T-cell (primary cell): ENCODE results near the gene CYP26A1. TPM values are rescaled to one million over a fixed set of nuclear protein-coding genes. Genes with fewer than 3 reads are reported as not detected.
A peak's percentile ranks its signal among the peaks of the same experiment; 100 is the strongest.

ENCODE experiments used
- ATAC-seq, 4 experiments: fragments of 200-7000 bp in 3 of 4; fragments of 150-1000 bp in 1 of 4; cut with Tn5 transposase; replicated peaks in 1 of 4; 1 replicate in 3 of 4; 2 replicates in 1 of 4; pipeline ENCODE4 v1.10.0; 2021; ENCODE audit warnings: moderate library complexity in 3 of 4, mild to moderate bottlenecking in 2 of 4, moderate number of reproducible peaks in 1 of 4
- CTCF ChIA-PET, 2 donors: fragments of 300-600 bp; sonication (Branson Sonifier 250); formaldehyde crosslinking; loops; one replicate each; lab custom pipeline; 2022; ENCODE audit warnings: antibody characterized with exemption in 2 of 2; lab: Charles Lee
- POLR2A ChIA-PET, 2 donors: fragments of 300-600 bp; sonication (Branson Sonifier 250); formaldehyde crosslinking; loops; one replicate each; lab custom pipeline; 2022; ENCODE audit warnings: antibody characterized with exemption in 2 of 2; lab: Charles Lee
- DNase-seq, 35 experiments: peaks; one replicate each; pipeline versions ENCODE4 v3.0.0 to v3.0.0-alpha.2; 2013 to 2023
- H3K27ac ChIP-seq: one replicate; pipeline ENCODE4 v1.5.1; 2013; ENCODE audit warnings: low read length
- H3K27me3 ChIP-seq, 2 experiments: replicated peaks in 1 of 2; 1 replicate in 1 of 2; 2 replicates in 1 of 2; pipeline versions ENCODE4 v1.6.1 to v1.7.0; 2013; ENCODE audit warnings: low read length in 1 of 2, mixed read lengths in 1 of 2; ENCODE audit not compliant: control insufficient read depth in 2 of 2, insufficient read depth in 2 of 2; ENCODE audit errors: extremely low read depth in 1 of 2
- H3K36me3 ChIP-seq, 2 donors: 1 replicate in 1 of 2; 2 replicates in 1 of 2; pipeline versions ENCODE4 v1.6.1 to v1.7.0; 2013; ENCODE audit warnings: low read length in 1 of 2; ENCODE audit not compliant: control insufficient read depth in 2 of 2, insufficient read depth in 1 of 2; ENCODE audit errors: extremely low read depth in 1 of 2
- H3K4me1 ChIP-seq, 2 experiments: 1 replicate in 1 of 2; 2 replicates in 1 of 2; pipeline versions ENCODE4 v1.6.1 to v1.7.0; 2013; ENCODE audit warnings: low read length in 2 of 2, mixed read lengths in 1 of 2; ENCODE audit not compliant: insufficient read depth in 2 of 2, control insufficient read depth in 1 of 2; ENCODE audit errors: extremely low read depth in 1 of 2
- H3K4me3 ChIP-seq, 2 donors: 1 replicate in 1 of 2; 2 replicates in 1 of 2; pipeline versions ENCODE4 v1.5.1 to v1.7.0; 2013; ENCODE audit warnings: mild to moderate bottlenecking in 2 of 2, low read length in 1 of 2, moderate library complexity in 1 of 2; ENCODE audit not compliant: control insufficient read depth in 1 of 2; ENCODE audit errors: extremely low read depth in 1 of 2
- H3K9me3 ChIP-seq: 2 replicates; pipeline ENCODE4 v1.7.0; 2013
- H3K27ac Mint-ChIP-seq, 2 donors: one replicate each; pipeline ENCODE4 v1.8.0; 2020 to 2021; ENCODE audit warnings: mild to moderate bottlenecking in 2 of 2, mixed read lengths in 2 of 2
- H3K27me3 Mint-ChIP-seq, 2 donors: one replicate each; pipeline ENCODE4 v1.8.0; 2021 to 2022; ENCODE audit warnings: mixed read lengths in 2 of 2
- H3K36me3 Mint-ChIP-seq: one replicate; pipeline ENCODE4 v1.8.0; 2021; ENCODE audit warnings: mixed read lengths
- H3K4me1 Mint-ChIP-seq, 3 donors: one replicate each; pipeline ENCODE4 v1.8.0; 2020 to 2022; ENCODE audit warnings: mixed read lengths in 3 of 3, mild to moderate bottlenecking in 1 of 3
- H3K4me3 Mint-ChIP-seq, 3 donors: one replicate each; pipeline ENCODE4 v1.8.0; 2020 to 2022; ENCODE audit warnings: mild to moderate bottlenecking in 3 of 3, mixed read lengths in 3 of 3, moderate library complexity in 3 of 3
- H3K9me3 Mint-ChIP-seq, 3 donors: one replicate each; pipeline ENCODE4 v1.8.0; 2020 to 2022; ENCODE audit warnings: mixed read lengths in 3 of 3
- WGBS: methylation state at CpG from one replicate; pipeline ENCODE4 v1.1.5; 2013; ENCODE audit warnings: missing lambda C conversion rate; ENCODE audit not compliant: insufficient coverage; 5-methylcytosine and 5-hydroxymethylcytosine counted together
- total RNA-seq, 35 experiments: library from RNA in 6 of 35; stranded (reverse) in 6 of 35; fragments of 120-200 nt in 1 of 35; gene quantifications; one replicate each; pipeline versions ENCODE4 v1.2.1 to v1.2.4 and lab custom pipeline; 2013 to 2026

Gene CYP26A1
- total RNA-seq, 5 donors from 2014 or later (not counting 1 experiment from before 2014, with no cell fraction given) = not detected

DNA sequence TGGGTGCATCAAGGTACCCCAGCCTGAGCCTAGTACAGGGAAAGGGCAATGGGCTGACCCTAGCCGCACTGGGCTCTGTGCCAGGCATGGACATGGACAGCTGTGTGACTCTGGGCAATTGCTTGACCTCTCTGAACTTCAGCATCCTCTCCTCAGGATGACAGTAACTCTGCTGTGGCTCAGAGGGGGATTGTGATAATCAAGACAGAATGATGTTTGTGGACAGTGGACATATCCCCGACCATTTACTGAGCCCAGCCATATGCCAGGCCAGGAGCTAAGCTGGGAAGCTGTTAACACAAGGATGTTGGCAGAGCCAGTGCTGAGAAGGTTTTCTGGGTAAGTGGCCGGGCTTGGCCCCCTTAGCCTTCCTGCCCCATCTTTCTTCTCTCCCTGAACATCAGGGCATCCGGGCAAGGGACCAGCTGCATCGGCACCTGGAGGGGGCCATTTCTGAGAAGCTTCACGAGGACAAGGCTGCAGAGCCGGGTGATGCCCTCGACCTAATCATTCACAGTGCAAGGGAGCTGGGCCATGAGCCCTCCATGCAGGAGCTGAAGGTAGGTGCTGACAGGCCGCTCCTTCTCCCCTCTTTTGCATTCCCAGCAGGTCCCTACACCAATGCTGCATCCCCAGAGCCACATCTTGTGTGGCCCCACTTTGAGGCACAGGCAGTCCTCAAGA is 9.6 kb upstream of the CYP26A1 start:
- Histone ChIP-seq H3K4me3 (no peak overlapping the region), H3K27ac (no peak overlapping the region), H3K9me3 (no peaks in the 10 kb centered on the region), H3K36me3 (peaks cover 0 to under 1% of the 10 kb centered on the region in 2 donors), H3K27me3 (peaks cover 24 to 63% of the 10 kb centered on the region in 2 experiments), H3K4me1 (peaks cover 0 to 24% of the 10 kb centered on the region in 2 experiments)
- H3K27ac Mint-ChIP-seq = no peak overlapping the region
- H3K27me3 Mint-ChIP-seq = peaks cover 42 to 69% of the 10 kb centered on the region in 2 donors
- H3K4me3 Mint-ChIP-seq = peak overlapping the region in 1 of 3 donors; percentile 70
- ChIA-PET POLR2A (no interaction called here), CTCF (no interaction called here)
- WGBS = 84% methylated on average over 8 of the region's 9 CpGs
- H3K36me3 Mint-ChIP-seq = peaks cover 10% of the 10 kb centered on the region
- peaks cover 42 to 51% (median 46%) of the 10 kb centered on the region in 3 donors for H3K4me1 Mint-ChIP-seq
- ATAC-seq (no peak), DNase-seq (no peak)
- no peaks in the 10 kb centered on the region for H3K9me3 Mint-ChIP-seq

DNA sequence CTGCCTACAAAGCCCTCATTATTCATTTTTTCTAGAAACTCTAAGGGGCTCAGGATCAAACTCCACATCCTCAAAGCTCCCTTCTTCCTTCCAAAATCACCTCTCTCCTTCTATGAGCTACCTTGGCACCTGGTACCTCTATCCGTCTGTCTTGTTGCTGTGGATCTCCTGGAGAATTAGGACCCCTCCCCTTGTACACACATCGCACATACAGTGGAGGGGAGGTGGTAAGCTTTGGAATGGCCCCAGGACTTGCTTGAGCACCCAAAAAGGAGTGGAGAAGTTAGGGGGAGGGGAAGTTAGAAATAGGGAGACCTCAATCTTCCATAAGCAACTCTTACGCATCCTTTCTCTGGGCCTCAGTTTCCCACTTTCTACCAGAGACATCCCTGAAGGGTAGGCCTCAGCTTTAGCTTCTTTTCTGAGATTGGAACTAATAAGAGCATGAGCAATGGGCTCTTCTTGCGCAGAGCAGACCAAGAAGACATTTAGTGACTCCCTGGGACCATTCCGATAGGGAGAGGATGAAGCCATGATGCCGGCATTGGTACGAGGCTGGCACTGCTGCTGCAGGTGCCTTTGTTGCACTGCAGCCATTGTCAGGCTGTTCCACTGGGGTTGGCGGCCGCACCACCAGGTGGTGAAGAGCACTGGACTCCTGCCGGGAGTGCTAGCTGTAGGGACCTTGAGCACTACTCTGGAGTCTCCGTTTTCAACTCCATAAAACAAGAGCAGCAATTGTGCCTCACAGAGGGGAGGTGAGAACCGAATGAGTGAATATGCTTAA is 8.6 kb upstream of the CYP26A1 start:
- ChIA-PET CTCF (interaction anchor here in 1 of 2 donors (0.6 kb wide), 1 partner anchor 180 kb away, joined by 3 read pairs; no protein-coding TSS in a partner anchor), POLR2A (no interaction called here)
- WGBS = 87% methylated on average over 7 of the region's 12 CpGs
- Histone ChIP-seq H3K27ac (no peak overlapping the region), H3K4me3 (no peak overlapping the region), H3K27me3 (peaks cover 25 to 68% of the 10 kb centered on the region in 2 experiments), H3K9me3 (no peaks in the 10 kb centered on the region), H3K36me3 (no peaks in the 10 kb centered on the region), H3K4me1 (peaks cover 0 to 24% of the 10 kb centered on the region in 2 experiments)
- peaks cover under 1% of the 10 kb centered on the region for H3K36me3 Mint-ChIP-seq
- ATAC-seq = no peak
- no peak for DNase-seq
- no peaks in the 10 kb centered on the region for H3K9me3 Mint-ChIP-seq
- H3K27me3 Mint-ChIP-seq = peaks cover 44 to 68% of the 10 kb centered on the region in 2 donors
- H3K4me1 Mint-ChIP-seq = peaks cover 38 to 44% (median 42%) of the 10 kb centered on the region in 3 donors
- no peak overlapping the region for H3K27ac Mint-ChIP-seq
- peak overlapping the region in 1 of 3 donors; percentile 70 for H3K4me3 Mint-ChIP-seq

DNA sequence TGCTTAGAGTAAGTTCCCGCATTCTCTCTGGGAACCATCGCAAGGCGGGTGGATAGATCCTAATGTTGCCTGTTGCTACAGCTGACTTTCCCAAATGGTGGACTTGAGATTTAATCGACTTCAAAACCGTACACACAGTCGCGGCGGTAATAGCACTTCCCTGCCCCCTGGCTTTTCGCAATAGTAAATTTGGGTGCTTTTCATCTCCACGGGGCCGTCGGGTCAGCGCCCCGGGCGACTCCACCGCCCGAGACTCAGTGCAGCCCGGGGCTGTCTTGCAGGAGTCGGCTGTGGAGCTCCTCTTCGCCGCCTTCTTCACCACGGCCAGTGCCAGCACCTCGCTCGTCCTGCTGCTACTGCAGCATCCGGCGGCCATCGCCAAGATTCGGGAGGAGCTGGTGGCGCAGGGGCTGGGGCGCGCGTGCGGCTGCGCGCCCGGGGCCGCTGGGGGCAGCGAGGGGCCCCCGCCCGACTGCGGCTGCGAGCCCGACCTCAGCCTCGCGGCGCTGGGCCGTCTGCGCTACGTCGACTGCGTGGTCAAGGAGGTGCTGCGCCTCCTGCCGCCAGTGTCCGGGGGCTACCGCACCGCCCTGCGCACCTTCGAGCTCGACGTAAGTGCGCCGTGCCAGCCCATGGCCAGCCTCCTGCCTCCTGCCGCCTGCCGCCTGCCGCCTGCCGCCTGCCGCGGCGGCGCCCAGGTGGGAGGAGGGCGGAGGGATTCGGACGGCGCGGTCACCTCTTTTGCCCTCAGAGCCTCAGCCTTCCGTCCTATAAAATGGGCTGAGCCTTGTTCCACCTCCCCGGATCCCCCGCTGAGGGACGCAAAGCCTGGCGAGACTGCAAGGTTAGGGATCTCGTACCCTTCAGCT is 7.8 kb upstream of the CYP26A1 start:
- H3K9me3 Mint-ChIP-seq = no peaks in the 10 kb centered on the region
- Histone ChIP-seq H3K4me3 (no peak overlapping the region), H3K36me3 (no peaks in the 10 kb centered on the region), H3K27me3 (peaks cover 31 to 72% of the 10 kb centered on the region in 2 experiments), H3K27ac (no peak overlapping the region), H3K9me3 (no peaks in the 10 kb centered on the region), H3K4me1 (peaks cover 0 to 20% of the 10 kb centered on the region in 2 experiments)
- H3K27me3 Mint-ChIP-seq = peaks cover 52 to 75% of the 10 kb centered on the region in 2 donors
- no peak overlapping the region for H3K4me3 Mint-ChIP-seq
- POLR2A ChIA-PET = no interaction called here
- H3K27ac Mint-ChIP-seq = no peak overlapping the region
- no peak for ATAC-seq
- DNase-seq = no peak
- peaks cover 38 to 42% (median 40%) of the 10 kb centered on the region in 3 donors for H3K4me1 Mint-ChIP-seq
- H3K36me3 Mint-ChIP-seq = no peaks in the 10 kb centered on the region
- CTCF ChIA-PET = interaction anchor here (0.6 to 0.8 kb wide), 2 partner anchors 27 to 181 kb away, joined by 3 read pairs; no protein-coding TSS in a partner anchor
- WGBS = 12% methylated on average over 76 of the region's 81 CpGs

DNA sequence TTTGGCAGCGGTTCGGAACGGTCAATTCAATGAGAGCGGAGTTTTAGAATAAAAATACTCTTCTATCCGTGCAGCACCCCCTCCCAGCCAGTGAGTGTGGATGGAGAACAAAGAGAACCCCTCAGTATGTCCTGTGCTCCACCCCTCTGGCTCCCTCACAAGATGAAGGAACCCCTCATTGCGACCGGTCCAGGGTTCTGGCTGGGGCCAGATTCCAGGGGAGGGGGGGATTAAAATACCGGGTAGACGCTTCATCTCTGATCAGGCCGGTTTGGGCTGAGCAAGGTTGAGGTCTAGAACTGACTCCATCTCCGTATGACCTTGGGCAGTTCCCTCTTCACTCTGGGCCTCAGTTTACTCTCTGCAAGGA is 7.2 kb upstream of the CYP26A1 start:
- Mint-ChIP-seq H3K4me3 (no peak overlapping the region), H3K9me3 (no peaks in the 10 kb centered on the region), H3K4me1 (peaks cover 38 to 41% (median 38%) of the 10 kb centered on the region in 3 donors), H3K27me3 (peaks cover 55 to 76% of the 10 kb centered on the region in 2 donors), H3K36me3 (no peaks in the 10 kb centered on the region), H3K27ac (no peak overlapping the region)
- Histone ChIP-seq H3K27ac (no peak overlapping the region), H3K4me3 (no peak overlapping the region), H3K9me3 (no peaks in the 10 kb centered on the region), H3K4me1 (peaks cover 0 to 14% of the 10 kb centered on the region in 2 experiments), H3K36me3 (no peaks in the 10 kb centered on the region), H3K27me3 (peaks cover 32 to 70% of the 10 kb centered on the region in 2 experiments)
- ChIA-PET CTCF (interaction anchor here in 1 of 2 donors (0.8 kb wide), 1 partner anchor 28 kb away, joined by 3 read pairs; no protein-coding TSS in a partner anchor), POLR2A (no interaction called here)
- DNase-seq = no peak
- no peak for ATAC-seq
- WGBS = 14% methylated on average over 4 of the region's 11 CpGs

DNA sequence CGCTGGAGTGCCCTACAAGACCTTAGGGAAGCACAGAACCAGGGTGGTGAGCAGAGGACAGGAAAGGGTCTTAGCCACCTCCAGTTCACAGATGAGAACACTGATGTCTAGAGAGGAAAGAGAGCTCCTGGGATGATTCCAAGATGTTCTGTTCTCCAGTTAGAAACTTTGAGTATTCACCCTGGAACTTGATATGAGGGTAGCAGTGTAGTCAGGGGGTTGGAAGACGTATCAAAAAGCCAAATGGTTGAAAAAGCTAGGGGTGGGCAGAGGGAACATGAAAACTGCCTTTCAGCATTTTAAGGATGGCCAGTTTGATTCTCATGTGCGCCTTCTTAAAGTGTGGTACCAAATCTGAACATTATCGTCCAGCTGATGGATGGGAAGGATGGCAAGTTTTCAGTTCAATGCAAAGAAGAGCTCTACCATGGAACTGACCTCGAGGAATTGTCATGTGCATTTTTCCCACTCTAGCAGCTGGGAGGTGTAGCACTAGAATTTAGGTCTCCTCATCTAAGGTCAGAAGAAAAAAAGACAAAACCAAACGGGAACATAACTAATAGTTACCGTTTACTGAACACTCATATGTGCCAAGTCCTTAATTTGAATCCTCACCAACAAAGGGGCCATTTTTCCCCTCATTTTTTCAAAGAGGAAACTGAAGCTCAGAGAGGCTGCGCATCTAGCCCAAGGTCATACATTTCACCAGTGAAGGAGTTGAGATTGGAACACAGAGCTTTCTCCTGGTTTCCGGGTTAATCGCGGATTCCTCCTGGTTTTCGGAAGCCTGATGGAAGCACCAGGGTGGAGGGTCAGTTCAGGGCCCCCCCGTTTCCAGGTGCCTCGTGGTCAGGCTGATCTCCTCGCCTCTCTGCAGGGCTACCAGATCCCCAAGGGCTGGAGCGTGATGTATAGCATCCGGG is 6.0 kb upstream of the CYP26A1 start:
- peaks cover 59 to 81% of the 10 kb centered on the region in 2 donors for H3K27me3 Mint-ChIP-seq
- Histone ChIP-seq H3K36me3 (no peaks in the 10 kb centered on the region), H3K4me1 (peaks cover 0 to 16% of the 10 kb centered on the region in 2 experiments), H3K27me3 (peaks cover 32 to 72% of the 10 kb centered on the region in 2 experiments), H3K9me3 (no peaks in the 10 kb centered on the region), H3K27ac (no peak overlapping the region), H3K4me3 (no peak overlapping the region)
- H3K4me3 Mint-ChIP-seq = no peak overlapping the region
- POLR2A ChIA-PET = interaction anchor here in 1 of 2 donors (0.6 kb wide), 1 partner anchor 276 kb away, joined by 3 read pairs; no protein-coding TSS in a partner anchor
- no peak overlapping the region for H3K27ac Mint-ChIP-seq
- DNase-seq = no peak
- peaks cover 34 to 41% (median 39%) of the 10 kb centered on the region in 3 donors for H3K4me1 Mint-ChIP-seq
- WGBS = 16% methylated on average over 13 of the region's 17 CpGs
- no peaks in the 10 kb centered on the region for H3K36me3 Mint-ChIP-seq
- no peak for ATAC-seq
- CTCF ChIA-PET = interaction anchor here in 1 of 2 donors (0.6 kb wide), 1 partner anchor 181 kb away, joined by 6 read pairs; no protein-coding TSS in a partner anchor
- no peaks in the 10 kb centered on the region for H3K9me3 Mint-ChIP-seq
